HG02588 (cell line): ENCODE data around the gene GP5.

Experiments used
- ATAC-seq: cut with Tn5 transposase; IDR thresholded peaks from one replicate; pipeline ENCODE4 v1.9.1; 2021; ENCODE audit warnings: mild to moderate bottlenecking, moderate library complexity; ENCODE audit not compliant: unreplicated experiment

GP5 gene

DNA sequence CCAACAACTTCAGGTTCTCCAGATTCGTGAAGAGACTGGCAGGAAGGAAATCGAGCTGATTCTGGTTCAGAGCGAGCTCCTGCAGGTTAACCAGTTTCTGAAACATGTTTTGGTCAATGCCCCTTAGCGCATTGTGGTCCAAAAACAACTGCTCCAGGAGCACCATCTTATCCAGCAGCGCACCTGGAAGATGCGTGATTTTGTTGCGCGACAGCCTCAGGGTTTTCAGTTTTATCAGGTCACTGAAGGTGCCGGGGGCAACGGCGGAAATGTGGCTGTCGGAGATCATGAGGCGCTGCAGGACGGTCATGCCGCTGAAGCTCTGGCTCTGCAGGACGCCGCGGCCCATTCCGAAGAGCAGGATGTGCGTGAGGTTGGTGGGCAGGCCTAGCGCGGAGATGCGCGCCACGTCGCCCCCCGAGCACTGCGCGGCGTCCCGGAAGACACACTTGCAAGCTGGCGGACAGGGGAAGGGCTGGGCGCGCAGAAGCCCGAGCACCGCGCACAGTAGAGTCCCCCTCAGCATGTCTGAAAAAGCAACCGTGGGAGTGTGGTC lies 1.2 kb downstream of the GP5 start:
- ATAC-seq, result no peak

DNA sequence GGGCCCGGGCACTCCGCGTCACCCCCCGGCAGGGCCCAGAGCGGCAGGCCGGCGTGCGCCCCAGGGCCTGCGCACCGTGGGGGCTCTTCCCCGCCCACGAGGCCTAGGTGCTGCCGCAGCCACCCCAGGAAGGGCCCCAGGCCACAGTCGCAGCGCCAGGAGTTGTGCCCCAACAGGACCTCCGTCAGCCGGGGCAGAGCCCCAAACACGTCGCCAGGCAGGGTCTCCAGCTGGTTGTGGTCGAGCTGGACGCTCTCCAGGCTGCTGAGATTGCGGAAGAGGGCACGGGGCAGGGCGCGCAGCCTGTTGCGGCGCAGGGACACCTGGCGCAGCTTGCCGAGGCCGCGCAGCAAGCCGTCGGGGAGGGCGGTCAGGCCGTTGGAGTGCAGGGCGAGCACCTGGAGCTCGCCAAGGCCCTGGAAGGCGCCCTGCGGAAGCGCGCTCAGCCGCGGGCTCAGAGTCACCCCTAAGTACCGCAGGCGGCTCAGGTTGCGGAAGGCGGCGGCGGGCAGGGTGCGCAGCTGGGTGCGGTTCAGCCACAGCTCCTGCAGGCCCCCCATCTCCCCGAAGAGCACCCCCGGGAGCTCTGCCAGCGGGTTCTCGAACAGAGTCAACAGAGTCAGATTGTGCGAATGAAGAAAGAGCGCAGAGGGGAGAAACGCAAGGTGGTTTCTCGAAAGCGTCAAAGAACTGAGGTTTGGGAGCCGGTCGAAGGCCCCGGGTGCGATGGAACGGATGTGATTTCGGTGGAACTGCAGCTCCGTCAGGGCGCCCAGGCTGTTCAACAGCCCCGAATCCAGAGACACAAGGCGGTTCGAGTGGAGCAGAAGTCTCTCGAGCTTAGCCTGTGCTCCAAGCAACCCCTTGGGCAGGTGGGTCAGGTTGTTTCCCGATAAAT lies 2.0 kb downstream of the GP5 start:
- no peak for ATAC-seq

DNA sequence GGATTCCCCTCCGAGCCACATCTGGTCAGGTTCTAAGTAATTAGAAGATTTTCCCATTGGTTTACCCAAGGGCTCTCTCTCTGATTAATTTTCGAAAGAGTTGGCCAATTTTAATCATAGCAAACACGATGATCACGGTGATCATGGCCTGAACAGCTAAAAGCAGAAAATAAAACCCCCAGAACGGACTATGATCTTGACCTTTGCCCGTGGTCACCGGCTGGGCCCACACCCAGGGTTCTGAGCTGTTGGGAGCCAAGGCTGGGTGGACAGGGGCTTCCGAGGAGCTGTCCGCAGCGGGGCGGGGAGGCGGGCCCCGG lies 2.6 kb downstream of the GP5 start:
- no peak for ATAC-seq

DNA sequence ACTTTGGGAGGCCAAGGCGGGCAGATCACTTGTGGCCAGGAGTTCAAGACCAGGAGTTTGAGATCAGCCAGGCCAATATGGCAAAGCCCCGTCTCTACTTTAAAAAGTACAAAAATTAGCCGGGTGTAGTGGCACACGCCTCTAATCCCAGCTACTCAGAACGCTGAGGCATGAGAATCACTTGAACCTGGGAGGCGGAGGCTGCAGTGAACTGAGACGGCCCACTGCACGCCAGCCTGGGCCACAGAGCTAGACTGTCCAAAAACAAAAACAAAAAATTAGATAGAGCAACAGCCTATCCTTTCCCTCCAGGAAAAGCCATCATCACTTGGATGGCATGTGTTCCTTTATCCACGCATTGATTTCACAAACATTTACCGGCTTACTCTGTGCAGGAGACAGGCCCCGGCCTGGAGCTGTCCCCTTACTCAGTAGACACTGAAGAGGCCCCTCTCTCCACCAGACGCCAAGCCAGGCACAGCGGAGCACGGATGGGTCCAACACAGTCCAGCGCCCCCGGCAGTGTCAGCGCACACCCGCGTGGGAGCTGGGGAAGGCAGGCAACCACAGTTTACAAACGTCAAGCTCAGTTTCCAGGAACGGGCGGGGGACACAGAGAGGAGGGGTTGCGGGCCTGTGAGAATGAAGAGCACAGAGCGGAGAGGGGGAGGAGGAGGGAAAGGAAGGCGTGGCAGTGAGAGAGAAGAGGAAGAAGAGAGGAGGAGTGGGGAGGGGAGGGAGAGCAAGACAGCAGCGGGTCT lies 3.1 kb downstream of the GP5 start:
- no peak for ATAC-seq

DNA sequence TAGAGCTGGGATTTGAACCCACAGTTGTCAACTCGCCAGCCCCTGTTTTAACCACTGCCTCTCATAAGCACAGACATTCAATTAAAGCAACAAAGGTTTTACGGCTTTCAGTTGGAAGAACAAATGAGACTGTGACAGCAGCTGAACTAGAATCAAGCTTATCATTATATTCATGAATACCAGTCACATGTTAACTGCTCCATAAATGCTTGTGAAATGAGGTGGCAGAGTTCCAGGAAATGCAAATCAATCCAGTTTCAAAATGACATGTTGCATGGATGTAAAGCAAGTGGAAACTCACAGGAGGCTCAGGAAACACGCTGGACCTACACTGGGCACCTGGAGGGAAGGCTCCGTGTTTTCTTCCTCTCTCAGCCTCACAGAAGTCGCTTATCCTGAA lies 3.9 kb downstream of the GP5 start:
- no peak for ATAC-seq

DNA sequence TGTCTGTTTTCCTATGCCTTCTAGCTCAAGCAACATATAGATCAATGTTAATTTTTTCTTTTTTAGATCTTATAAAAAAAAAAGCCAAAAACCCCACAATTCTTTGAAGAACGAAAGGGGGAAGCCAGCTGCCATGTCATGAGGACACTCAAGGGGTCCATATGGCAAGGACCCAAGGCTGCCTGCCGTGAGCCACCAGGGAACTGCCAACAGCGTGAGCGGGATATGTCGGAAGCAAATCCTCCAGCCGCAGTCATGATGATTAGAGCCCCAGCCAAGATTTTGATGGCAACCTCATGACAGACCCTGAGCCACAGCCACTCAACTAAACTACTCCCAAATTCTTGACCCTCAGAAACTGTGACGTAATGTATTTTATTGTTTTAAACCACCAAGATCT lies 6.5 kb downstream of the GP5 start:
- ATAC-seq, result no peak

DNA sequence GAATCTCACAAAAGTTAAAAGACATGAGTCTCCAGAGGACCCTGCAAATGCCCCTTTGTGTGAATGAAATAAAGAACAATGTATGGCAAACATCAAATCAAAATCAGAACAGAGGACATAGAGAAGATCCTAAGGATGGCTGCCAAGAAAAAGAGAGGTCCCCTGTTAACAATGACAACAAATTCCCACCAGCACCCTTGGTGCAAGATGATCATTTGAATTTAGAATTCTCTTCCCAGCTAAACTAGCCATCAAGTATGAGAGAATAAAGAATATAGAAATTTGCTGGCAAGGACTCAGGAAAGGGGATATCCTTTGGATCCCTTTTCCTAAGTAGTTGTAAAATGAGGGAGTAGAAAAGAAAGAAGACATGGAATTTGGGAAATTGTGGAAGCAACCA lies 8.2 kb downstream of the GP5 start:
- no peak for ATAC-seq

DNA sequence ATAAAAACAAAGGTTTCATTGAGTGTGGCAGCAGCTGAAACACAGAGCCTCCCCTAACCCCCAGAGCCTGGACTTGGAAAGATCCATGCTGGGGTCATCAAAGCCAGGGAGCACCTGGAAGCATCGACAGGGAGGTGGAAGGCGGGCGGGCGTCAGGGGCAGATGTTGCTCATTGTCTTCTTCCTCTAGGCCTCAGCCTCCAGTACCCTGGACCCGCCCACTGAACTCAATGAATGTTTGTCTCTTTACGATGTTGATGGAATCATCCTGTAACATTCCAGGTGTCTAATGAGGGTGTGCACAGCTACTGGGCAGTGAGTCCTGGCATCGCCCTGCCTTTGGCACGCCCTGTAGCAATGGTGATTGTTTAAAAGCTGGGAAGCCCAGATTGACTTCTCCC lies 9.8 kb downstream of the GP5 start:
- no peak for ATAC-seq

DNA sequence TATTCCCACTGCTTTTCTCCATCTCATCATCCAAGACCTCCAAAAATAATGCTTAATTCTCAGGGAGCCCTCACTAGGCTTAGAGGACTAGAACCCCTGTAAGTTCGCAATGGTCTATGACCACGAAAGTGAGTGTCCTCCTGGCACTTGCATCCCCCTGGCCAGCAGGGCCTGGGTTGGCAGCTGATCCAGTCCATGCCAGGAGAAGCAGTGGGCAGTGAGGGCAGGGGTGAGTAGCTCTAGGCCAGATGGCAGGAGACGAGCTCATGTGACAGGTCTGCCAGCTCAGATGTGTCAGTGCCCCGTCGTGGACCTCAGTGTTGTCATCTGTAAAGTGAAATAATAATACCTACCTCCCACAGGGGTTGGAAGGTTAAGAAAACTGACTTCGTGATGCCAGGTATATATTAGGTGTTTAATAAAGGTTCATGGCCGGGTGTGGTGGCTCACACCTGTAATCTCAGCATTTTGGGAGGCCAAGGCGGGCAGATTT lies 11.1 kb downstream of the GP5 start:
- ATAC-seq, result no peak

DNA sequence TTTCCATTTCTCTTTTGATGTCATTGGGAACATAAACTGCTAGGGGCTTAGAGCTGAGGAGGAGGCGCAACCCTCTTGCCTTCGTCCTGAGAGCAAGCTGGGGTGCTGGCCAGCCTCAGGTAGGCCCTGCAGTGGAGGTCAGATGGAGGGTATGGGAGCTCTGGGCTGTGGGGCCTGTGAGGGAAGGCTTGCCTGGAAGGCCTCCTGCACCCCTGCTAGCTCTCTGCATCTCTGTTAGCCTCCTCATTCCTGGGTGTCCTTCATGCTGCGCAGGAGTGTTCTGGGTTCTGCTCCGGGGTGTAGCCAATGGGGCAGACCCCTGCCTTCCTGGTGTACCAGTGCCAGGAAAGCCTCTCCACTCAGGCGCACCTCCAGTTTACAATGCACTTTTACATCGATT lies 11.8 kb downstream of the GP5 start:
- ATAC-seq, result no peak

DNA sequence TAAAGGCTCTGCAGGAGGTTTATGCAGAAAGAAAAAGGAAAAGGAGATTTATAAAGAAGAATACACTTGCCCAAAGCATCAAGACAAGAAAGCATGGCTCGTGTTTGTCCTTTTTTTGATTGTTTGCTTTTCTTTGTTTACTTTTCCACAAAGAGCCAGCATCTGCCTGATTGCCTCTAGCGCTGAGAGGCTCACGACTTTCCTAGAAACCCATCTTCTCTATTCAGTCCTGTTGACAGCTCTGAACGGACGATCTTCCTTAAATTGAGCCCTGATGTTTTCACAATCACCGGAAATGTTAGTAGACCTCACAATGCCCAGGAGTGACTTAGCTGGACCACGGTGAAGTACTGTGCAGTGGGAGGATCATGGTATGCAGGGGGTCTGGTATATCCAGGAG lies 12.4 kb downstream of the GP5 start:
- no peak for ATAC-seq

DNA sequence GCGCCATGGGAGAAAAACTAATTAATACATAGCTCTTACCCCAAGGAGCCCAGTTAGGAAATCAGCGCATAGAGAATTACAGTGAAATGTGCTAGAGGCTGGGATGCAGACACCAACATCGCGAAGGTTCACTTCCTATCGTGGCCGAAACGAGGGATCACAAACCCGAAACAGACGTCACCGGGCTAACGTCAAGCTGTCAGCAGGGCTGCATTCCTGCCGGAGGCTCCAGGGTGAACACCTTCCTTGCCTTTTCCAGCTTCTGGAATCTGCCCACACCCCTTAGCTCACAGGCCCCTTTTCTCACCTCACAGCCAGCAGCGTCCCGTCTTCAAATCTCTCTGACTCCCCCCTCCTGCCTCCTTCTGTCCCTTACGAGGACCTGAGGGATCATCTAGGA lies 13.0 kb downstream of the GP5 start:
- ATAC-seq, result no peak

DNA sequence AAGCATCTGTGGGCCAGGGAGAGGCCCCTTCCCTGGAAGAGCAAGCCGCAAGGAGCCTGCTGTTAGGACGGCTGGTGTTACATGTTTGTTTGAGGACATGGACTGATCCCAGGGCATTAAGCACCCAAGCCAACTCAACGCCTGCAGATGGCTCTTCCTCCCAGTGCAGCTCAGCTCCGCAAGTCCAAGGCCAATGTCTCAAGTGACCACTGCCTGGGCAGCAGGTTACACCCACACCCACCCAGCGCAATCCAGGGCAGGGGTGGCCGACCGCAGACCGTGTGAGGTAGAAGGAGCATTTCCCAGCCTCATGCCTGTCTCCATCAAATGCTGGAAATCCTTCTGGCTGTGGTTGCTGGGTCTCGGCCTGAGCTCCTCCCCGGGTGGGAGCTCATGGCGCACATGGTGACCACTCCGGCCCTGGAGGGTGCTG lies 14.5 kb downstream of the GP5 start:
- ATAC-seq, result no peak

DNA sequence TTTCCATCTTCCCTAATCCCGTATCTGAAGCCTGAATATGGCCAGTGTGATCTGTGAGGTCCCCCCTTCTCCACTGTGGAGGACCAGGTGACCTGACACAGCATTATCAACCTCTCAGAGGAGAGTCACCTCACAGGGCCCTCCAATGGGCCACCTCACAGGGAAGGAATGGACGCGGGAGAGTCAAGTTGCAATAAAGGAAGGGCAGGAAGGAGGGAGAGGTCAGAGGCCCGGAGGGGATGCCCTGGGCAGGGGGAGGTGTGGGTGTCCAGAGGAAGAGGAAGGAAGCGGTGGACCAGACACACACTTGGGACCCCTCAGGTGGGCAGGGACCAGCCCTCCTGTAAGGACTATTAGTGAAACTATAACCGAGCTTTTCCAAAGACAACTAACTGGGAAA lies 14.9 kb downstream of the GP5 start:
- no peak for ATAC-seq

DNA sequence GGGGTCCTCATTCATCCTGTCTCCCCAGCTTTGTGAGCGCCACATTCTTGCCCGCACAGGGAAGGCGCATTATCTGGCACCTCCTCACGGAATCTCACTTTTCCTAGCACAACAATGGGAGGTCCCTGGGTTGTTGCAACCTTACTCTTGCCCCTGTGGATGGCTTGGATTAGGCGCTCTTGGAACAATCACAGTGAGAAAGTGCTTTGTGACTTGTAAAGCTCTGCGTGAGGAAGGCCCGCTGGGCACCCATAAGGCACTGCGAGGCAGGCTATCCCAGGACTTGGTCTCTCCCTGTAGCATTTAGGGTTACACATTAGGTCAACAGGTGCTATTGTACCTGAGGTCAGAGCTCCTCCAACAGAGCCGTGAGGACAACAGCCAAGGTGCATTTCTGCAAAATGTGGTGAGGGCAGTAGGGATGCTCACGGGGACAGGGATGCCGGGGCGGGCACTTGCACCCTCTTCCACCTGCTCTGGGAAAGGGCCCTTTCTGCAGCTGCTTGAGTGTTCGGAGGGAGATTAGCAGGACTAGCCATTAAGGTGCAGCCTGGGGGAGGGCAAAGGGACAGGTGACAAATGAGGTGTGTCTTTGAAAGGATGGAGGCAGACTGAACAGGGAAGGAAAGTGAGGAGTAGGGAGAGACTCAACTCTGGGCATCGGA lies 15.7 kb downstream of the GP5 start:
- no peak for ATAC-seq

DNA sequence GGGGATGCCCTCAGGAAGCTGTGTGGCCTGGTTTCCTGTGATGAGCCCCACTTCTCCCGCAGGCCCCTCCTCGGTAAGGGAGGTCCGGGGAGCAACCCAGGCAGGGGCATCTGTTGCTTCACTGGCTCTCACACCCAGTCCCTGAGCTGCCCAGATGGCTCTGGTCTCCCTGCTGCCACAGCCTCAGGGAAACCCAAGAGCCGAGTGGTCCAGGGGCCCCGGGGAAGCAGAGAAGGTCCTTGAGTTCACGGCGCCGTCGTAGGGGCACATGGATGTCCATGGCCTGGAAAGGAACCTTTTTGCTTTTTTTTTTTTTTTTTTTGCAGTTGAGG lies 16.2 kb downstream of the GP5 start:
- no peak for ATAC-seq

DNA sequence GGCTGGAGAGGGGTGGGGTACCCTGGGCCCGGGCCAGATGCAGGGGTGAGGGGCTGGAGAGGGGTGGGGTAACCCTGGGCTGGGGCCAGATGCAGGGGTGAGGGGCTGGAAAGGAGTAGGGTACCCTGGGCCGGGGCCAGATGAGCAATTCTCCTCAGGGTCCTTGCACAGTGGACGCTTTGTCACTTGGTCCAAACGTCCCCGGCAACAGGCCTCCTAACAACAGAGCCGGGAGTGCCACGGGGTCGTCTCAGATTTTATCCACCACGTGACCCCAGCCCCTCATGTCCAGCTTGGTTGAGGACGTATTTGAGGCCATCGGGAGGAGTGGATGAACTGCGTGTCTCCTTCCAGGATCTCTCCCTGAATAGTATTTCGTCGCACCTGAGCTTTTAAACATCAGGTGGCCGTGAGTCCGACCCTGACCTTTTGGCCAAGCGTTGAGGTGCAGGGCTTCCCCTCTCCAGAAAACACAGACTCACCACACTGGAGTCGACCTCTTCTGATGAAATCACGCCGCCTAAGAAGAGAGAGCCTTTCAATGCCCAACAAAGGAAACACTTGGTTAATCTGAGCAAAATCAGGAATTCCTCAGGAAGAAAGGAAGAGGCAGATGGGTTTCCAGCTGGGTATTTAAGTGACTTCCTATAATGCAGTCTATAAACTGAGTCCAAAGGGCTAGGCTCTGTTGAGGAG lies 16.7 kb downstream of the GP5 start:
- ATAC-seq, result no peak

DNA sequence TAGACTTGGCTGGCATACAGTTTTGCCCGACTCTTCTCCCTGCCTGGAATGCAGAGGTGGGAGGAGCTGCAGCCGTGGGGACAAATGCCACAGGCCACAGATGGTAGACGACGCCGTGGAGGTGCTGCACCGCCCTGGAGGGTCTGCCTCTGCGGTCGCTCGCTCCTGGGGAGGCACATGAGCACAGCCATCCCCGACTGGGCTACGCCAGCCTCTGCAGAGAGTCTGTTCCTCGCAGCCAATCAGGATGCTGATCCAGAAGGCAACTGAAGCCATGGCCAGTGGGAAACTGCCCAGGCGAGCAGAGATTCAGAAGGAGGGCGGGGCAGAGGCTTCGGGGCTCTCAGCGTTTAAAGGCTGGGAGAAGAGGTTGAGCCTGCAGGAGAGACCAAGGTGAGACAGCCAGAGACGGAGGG lies 17.6 kb downstream of the GP5 start:
- ATAC-seq, result no peak

DNA sequence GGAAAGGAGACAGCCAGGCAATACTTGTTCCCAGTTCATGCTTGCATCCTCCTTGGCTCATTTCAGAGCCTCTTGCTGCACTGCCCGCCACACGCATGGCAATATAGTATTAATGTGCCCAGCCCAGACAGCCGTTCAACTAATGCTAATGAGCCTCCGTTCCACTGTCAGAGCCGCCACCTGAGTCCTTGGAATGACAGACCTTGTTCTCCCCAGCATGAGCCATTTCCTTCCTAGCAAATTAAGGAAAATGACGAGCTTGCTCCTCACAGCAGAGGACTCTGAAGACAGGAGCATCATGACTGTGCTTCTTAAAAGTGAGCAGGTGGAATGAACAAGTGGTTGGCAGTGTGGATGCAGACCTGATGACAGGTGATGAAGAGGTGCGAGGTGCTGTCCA lies 18.7 kb downstream of the GP5 start:
- no peak for ATAC-seq

DNA sequence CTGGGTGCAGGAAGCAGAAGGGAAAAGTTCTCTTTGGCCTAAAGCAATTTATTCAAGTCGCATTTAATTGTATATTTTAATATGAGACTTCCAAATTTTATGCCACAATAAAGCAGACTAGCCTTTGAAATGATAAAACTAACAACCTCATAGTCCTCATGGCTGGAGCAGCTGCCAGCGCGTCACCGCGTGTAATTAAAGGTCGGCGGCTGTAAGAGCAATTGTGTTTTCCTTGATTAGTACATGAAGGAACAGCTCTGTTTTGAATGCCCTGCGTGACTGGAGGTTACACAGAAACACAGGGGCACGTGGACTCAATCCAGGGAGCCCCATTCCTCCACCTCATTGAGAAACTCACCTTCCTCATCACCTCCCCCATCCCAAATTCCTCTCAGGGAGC lies 19.4 kb downstream of the GP5 start:
- ATAC-seq, result no peak

DNA sequence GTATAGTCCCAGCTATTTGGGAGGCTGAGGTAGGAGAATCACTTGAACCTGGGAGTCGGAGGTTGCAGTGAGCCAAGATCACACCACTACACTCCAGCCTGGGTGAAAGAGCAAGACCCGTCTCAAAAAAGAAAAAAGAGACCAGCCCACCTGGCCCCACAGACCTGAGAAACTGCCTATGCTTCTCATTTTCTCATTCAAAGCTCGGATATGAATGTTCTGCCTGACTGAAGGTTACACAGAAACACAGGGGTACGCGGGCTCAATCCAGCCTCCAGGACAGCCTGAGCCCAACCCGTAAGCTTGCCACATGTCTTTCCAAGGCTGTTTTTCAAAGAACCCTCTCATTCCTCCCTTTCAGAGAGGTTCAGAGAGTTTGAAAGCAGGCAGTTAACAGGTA lies 19.8 kb downstream of the GP5 start:
- ATAC-seq, result no peak
